GM21390 (cell line): ENCODE results near the gene ARX.

ENCODE experiments used
- ATAC-seq: cut with Tn5 transposase; IDR thresholded peaks from one replicate; pipeline ENCODE4 v1.9.1; 2021; ENCODE audit not compliant: unreplicated experiment

ARX gene

DNA sequence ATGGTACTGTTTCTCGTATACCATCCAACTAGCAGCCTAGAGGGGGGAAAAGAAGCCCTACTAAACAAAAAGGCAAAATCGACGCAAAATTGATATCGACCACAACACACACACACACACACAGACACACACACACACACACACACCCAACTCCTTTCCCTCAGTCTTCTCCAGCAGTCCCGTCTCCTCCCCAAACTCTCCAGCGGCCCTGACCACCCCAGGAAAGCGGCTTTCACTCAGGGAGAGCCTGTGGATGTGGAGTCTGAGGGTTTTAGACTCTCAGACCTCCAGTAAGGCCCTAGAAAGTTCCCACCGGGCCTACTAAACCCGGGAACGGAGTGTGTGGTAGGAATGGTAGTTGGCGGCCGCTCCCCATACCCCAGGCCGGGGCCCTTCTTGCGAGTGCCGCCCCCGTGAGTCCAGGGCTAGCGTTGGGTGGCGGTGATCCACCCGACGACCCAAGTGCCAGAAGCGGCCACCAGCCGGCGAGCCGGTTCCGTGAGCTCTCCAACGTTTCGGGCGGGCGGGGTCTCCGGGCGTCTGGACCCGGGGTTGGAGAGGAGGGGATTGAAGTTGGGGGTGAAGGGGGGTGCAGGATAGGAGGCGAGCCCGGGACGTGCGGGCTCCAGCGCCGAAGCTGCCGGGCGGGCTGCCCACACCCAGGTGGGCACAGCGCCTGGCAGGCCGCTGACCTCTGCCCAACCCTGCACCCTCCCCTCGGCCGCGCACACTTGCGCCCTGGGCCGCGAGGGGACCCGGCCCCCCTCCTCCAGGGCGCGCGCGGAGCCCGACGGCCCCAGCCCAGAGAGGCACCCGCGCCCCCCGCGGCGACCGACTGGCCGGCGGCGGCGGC is 13.7 kb downstream of the ARX start:
- no peak for ATAC-seq

DNA sequence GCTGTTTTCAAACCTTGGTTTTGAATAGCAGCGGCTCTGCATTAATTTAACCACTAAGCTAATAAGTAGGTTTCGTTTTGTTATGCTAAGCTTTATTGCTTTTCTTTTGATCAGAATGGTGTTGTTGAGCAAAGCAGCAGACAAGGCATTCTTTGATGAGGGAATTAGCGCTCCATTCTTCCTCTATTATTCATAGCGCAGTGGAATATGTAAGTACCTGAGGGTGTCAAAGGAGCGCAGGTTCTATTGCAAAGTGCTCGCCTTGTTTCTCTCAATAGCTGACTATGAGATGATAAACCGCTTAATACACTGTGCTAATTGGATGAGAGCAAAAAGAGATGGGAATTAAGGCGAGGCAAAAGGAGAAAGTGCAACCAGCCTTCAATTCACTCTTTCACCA is 16.3 kb downstream of the ARX start:
- no peak for ATAC-seq

DNA sequence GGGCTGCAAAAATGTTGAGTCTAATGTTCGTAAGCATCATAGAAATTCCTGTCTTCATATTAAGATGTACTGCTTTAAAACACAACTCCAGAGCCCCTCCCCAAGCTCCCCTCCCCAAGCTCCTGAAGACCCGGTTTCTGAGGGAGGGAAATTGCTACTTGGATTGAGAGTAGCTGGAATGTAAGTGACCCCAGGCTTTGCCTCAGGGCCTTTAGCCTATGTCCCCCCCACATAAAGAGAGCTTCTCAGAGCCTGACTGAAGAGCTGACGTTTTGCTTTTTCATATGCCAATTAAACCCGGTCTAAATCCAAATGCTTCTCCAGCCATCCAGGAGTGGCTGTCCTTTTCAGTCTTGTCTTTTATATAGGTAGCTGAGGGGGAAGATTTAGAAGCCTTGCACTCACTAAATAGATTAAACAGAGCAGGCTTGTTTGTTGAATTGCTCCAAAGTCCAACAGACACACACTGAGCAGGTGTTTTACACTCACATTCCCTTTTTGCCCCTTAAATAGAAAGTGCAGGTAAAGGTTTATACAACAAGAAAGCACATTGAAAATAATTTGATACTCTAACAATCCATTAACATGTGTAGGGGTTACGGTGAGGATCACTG is 19.6 kb downstream of the ARX start:
- ATAC-seq: no peak

DNA sequence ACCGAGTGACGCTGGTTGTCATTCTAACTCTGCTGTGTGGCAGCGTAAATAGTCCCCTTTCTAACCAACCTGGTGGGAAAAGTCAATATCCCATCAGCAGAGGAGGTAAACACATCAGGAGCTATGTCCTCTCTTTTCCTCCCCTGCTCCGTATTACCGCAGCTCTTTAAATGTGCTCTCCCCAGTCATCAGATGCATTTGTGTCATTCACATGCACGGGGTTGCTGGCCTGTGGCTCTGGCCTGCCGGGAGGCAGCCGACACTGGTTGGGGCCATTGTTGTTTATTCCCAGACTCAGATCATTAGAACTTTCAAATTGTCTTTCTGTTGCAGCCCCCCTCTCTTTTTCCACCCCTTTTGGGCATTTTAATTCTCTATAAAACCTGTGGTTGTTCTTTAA is 21.9 kb downstream of the ARX start:
- ATAC-seq: no peak

DNA sequence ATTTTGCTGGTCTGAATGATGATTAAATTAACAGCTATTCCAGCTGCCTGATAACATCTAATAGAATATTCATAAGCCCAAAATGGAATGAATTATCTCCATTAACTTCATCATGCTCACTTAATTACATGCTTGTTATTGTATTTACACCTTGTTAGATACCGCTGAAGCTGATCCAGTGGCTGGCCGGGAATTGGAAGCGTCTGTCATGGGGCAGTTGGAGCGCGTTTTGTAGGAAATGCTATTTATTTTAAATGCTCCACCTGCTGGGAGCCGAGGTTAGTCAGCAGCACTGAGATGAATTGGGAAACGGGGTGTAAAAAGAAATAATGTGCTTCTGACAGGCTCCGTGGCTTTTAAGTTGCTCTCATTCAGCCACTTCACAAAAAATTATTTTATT is 25.2 kb downstream of the ARX start:
- ATAC-seq: no peak

DNA sequence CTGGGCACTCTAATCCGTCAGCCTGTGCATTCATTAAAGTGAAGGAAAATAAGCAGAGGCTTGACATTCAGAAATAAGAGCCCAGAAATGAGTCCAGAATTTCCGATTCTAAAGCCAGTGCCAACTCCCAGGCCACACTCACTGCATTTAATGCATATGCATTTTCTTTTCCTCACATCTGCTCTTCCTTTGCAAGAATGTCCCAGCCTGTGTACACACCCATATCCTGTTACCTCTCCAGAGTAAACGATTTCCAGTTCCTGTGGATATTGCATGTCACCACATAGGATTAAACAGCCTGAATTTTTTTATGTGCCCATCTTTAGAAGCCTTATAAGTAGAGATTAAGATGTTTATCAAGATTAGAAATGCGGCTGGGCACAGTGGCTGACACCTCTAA is 27.5 kb downstream of the ARX start:
- ATAC-seq: no peak

DNA sequence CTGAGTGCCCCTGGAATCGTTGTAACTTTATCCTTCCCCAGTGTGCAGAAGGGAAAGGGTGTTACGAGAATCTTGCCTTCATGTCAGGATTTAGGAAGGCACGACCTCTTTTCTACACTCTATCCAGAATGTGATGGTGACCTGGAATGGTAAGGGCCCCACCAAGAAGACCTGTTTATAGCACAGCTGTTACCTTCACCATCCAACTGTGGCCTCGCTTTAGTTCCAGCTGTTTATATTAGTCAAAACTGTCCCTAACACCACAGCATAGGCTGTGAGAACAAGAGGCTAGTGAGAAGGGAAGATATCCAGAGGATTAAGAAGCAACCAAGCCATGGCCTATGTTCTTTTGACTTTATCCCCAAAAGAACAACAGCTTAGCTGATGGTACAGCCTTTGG is 28.0 kb downstream of the ARX start:
- ATAC-seq: no peak

DNA sequence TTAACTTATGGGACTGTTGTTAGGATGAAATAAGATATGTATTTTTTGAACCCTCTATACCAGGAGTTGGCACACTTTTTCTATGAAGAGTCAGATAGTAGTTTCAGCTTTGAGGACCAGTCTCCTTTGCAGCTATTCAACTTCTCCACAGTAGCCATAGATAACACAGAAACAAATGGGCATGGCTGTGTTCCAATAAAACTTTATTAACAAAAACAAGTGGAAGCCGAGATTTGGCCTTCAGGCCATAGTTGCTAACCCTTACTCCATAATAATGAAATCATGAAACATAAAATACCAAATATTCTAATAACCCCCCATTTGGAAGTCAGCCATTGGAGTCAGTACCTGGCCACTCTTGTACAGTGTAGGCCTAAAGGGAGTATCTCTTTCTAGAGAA is 30.6 kb downstream of the ARX start:
- no peak for ATAC-seq

DNA sequence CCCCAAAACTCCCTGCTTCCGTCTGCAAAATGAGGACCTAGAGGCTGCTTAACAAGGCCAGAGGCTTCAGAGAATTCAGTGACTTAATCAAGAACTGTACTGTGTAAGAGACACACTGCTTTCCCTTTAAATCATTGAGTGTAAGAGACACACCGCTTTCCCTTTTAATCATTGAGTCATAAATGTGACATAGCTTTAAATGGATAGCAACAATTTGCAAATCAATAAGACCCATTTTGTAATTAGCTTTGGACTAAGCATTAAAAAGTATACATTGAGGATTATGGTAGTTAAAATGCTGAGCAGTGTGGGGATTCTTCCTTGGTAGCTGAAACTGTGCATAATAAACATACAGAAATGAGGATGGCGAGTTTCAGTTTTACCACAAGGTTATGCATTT is 31.8 kb downstream of the ARX start:
- ATAC-seq: no peak

DNA sequence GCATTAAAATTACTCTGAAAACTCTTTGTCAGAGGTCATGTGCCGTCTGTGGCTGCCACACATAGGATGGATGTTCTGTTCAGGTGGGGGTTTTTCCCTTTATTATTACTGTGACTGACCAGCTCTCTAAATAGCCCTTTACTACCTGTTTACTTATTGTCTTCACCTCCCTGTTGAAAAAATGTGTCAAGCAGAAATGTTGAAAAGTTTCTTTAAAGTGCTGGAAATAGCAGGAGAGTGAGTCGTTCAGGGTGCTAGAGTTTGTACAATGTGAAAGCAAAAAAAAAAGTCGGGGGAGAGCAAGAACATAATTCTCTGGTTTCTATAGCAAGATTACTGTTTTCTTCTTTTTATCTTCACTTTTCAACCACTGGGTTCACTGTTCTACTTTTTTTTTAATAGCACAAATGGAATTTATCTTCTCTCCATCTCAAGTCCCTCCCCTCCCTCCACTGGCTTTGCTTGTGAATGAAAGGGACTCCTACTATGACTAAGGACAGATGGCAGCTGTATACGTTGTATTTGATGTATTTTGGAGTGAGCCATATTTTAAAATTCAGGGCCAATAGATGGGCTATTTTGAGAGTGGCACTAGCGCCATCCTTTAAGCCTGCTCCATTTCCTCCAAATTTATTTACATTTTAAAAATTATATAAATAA is 33.3 kb downstream of the ARX start:
- no peak for ATAC-seq

DNA sequence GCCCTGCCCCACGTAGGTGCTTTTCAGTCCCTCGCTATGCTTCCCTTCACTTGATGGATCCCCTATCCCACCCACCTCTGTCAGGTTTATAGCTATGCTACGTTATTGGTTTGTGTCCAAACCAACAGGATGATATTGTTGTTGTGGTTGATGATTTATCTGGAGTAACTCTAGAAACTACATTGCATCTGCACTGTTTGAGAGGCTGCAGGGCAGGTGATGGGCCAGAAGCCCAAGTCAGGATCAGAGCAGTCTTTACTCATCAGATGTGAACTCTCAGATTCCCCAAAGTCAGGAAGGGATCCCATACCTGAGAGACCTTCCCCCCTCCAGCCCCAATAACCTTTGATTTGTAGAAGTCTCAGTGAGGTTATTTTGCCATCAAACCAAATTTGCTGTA is 34.7 kb downstream of the ARX start:
- no peak for ATAC-seq

DNA sequence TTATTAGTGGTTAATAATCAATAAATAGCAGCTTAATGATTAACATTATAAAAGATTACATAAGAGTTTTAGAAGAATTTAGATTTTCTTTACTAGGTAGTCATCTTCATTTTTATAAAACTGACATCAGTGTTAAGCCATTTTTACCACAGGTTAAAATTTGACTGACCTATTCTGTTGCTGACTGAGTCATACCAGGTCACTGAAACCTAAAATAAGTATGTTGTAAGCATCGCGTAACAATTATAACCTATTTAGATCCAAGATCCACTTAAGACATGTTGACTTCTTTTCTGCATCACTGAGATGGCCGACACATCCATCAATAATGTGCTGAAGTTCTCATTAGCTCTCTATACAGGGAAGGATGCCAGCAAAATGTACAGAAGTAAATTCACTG is 36.7 kb downstream of the ARX start:
- ATAC-seq: no peak

DNA sequence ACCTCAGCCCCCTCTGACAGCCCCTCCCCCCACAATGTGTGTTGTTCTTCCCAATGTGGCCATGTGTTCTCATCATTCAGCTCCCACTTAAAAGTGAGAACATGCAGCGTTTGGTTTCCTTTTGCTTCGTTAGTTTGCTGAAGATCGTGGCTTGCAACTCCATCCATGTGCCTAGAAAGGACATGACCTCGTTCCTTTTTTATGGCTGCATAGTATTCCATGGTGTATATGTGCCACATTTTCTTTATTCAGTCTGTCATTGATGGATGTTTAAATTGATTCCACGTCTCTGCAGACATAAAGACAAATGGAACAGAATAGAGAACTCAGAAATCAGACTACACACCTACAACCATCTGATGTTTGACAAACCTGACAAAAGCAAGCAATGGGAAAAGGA is 46.0 kb downstream of the ARX start:
- ATAC-seq: no peak

DNA sequence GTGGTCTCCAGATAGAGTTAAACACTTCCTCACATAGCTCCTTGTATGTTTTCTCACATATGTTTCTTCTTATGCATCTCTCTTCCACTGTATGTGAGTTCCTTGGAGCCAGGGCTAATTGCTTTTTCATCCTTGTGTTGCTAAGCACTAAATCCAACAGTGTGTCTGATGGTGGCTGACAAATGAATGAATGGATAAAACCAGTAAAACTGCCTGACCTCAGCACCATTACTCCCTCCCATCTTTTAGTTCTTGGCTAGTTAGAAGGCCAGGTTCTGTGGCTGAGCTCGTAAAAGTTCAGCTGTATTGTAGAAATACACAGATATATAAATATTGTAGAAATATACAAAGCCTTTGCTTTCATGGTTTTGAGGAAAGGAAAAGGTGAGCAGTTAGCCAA is 50.4 kb downstream of the ARX start:
- no peak for ATAC-seq

DNA sequence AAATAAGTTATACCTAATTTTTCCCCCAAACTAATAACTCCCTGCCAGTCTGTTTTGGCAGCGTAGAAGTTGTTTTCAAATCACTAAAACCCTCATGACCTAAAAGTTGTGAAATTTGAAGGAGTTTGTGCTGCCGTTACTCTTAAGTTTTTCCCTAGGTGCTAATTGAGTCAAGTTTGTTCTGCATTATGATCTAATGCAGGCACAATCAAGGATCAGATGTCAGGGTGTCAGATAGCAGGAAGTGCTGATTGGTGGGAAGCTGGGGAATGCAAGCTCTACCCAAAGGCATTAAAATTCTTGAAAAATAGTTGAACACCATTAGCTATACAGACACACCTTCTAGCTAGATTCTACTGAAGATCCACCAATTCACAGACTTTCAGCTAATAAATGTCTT is 51.9 kb downstream of the ARX start:
- no peak for ATAC-seq

DNA sequence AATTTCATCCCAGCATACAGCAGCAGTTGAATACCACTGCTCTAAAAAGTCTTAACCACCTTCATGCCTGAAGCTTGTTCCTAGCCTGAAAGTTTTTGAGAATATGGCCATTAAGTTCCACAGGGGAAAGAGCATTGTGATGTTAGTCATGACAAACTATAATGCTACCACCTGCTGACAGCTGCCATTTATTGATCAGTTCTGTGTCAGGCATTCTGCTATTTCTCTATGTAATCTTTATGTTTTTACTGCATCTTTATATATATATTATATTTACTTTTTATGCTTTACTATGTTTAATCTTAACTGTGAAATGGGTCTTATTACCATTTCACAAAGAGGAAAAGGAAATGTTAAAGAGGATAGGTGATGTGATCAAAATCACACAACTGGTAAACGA is 54.0 kb downstream of the ARX start:
- no peak for ATAC-seq

DNA sequence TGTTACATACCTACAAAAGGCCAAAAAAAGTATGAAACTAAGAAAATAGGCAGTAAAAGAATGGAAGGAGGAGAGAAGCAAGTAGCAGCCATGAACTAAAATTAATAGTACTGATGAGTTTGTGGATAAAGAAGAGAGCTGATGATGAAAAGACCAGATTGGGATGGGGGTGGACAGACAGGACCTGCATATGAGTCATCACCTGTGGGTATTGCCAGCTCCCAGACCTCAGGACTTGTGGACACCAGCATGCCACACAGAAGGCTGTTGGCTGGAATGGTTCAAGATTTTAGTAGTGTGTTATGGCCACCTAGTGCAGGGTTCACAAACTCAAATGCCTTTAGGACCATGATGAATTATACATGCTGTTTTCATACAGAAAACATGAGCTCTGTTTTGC is 58.9 kb downstream of the ARX start:
- ATAC-seq: no peak

DNA sequence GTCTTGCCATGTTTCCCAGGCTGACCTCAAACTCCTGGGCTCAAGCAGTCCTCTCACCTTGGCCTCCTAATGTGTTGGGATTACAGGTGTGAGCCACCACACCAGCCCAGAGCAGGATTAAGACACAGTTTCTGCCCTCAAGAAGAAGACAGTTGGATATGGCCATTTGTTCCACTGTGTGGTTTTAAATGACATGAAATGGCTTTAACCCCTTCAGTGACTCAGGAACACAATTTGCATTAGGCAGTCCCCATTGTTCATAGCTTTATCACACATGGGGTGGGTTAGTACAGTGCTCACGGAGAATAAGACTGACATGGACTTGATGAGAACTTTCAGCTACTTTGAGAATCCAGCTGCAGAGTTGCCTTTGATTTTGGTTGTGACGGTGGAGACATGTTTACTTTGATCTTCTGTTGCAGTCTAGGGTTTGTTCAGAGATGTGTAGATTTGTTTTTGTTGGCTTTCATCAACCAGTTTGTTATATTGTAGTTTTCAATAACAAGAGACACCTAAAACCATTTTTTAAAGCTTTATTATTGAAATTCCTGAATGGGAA is 60.3 kb downstream of the ARX start:
- ATAC-seq: no peak

DNA sequence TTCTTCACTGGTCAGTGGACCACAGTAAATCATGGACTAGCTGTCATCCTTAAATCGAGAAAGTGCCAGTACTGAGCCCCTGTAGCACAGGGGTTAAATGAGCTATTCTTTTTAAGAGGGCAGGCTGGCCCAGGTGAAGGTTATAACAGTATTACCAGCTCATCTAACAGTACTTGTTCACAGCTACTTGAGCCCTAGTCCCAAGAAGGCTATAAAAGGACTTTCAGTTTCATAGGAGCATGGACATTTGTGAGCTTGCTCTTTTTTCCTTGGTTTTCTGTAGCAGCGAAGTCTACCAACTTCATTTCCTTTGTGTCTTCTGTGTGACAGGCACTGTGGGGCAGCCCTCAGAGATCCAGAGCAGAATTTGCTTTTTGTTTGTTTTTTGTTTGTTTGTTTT is 61.0 kb downstream of the ARX start:
- no peak for ATAC-seq
